ENCODE data around the gene SND1. TPM values are rescaled to one million over a fixed set of nuclear protein-coding genes. Genes with fewer than 3 reads are reported as not detected.

SND1 gene
- total RNA-seq, 1 experiment from 2014 or later: 218 TPM

GRCh38 chr7:127678947-127679346 lies 27.0 kb downstream of the SND1 start:
- peaks cover 4 to 7% of the 10 kb centered on the region in 2 experiments; a peak in 4 of 5 replicates for H3K9me3 Mint-ChIP-seq
- Histone ChIP-seq H4K8ac (replicated peaks; ENCODE audit: insufficient read length, low read depth, low read length) (no peak overlapping the region), H4K5ac (ENCODE audit: insufficient read length, low read depth, low read length) (no peak overlapping the region), H3T11ph (ENCODE audit: low read length) (no peak overlapping the region), H3K79me1 (ENCODE audit: insufficient read depth, low read depth, low read length, poor library complexity, severe bottlenecking) (peaks cover 5% of the 10 kb centered on the region), H3K23me2 (ENCODE audit: insufficient read length, low read depth, low read length, poor library complexity, severe bottlenecking) (no peaks in the 10 kb centered on the region), H2BK15ac (ENCODE audit: low read depth, low read length) (no peak overlapping the region), H3K9me3 (ENCODE audit: control insufficient read depth, low read depth, low read length) (no peaks in the 10 kb centered on the region), H3K27me3 (ENCODE audit: insufficient read depth, low read length) (no peaks in the 10 kb centered on the region), H3K4me1 (ENCODE audit: insufficient read depth, low read length) (peaks cover 15% of the 10 kb centered on the region; the same call in 1 of the 2 replicates), H2AFZ (ENCODE audit: low read length) (no peak overlapping the region), H2BK20ac (ENCODE audit: low read depth, low read length, poor library complexity, severe bottlenecking) (no peak overlapping the region), H3K79me2 (ENCODE audit: insufficient read depth, low read length) (peaks cover 18% of the 10 kb centered on the region; the same call in 1 of the 2 replicates), H3K18ac (ENCODE audit: insufficient read length, low read depth, low read length) (no peak overlapping the region), H3K56ac (ENCODE audit: insufficient read length, low read depth, low read length) (no peak overlapping the region), H2BK5ac (ENCODE audit: insufficient read length, low read length) (no peak overlapping the region), H3K23ac (ENCODE audit: insufficient read length, low read depth, low read length) (no peak overlapping the region), H2BK120ac (ENCODE audit: low read depth, low read length, poor library complexity, severe bottlenecking) (no peak overlapping the region), H3K4me2 (ENCODE audit: insufficient read depth, insufficient read length, low read length) (no peak overlapping the region), H3K27ac (ENCODE audit: insufficient read length, low read depth, low read length) (peak overlapping the region; percentile 52), H3K4ac (ENCODE audit: low read depth, low read length) (no peak overlapping the region), H3K9ac (ENCODE audit: extremely low read depth, insufficient read length, low read length) (no peak overlapping the region), H2BK12ac (ENCODE audit: insufficient read length, low read depth, low read length) (no peak overlapping the region), H3K14ac (ENCODE audit: insufficient read depth, low read length) (no peak overlapping the region), H4K20me1 (ENCODE audit: control insufficient read depth, insufficient read depth, insufficient read length) (no peaks in the 10 kb centered on the region), H2AK5ac (ENCODE audit: insufficient read length, low read length) (no peak overlapping the region), H4K91ac (ENCODE audit: insufficient read length, low read depth, low read length) (no peak overlapping the region)
- TF ChIP-seq CTCF (conservative IDR thresholded peaks at IDR 0.05): no peak
- H3K27me3 Mint-ChIP-seq (ENCODE audit: low read depth): peaks cover 2% of the 10 kb centered on the region; the same call in 1 of the 2 replicates
- H3K27ac Mint-ChIP-seq: peak overlapping the region in 2 of 3 experiments; percentile 59 to 91; a peak in 4 of 7 replicates
- H3K36me3 Mint-ChIP-seq (ENCODE audit: insufficient read depth in 1 of 3, low read depth in 3 of 3): peaks cover 27 to 42% (median 34%) of the 10 kb centered on the region in 3 experiments
- no CpG with 5 or more reads among the region's 3 CpGs for WGBS (ENCODE audit: extremely low coverage, insufficient read length, low lambda C conversion rate)
- no peak for DNase-seq
- H3K4me3 Mint-ChIP-seq: no peak overlapping the region
- H3K4me1 Mint-ChIP-seq: peaks cover 79 to 80% of the 10 kb centered on the region in 2 experiments

All from H9 (cell line).